H54 (cell line): ENCODE measurements around the gene PLA2G4D.

Experiments used
- DNase-seq: peaks from one replicate; pipeline ENCODE4 v3.0.0; 2011; ENCODE audit warnings: low spot score, mixed read lengths; ENCODE audit not compliant: insufficient read length
- FAIRE-seq: peaks from 3 replicates; lab custom pipeline; 2011; peaks lifted over from hg19 to GRCh38; lab: Jason Lieb, UNC
- POLR2A ChIP-seq: IDR thresholded peaks from 2 replicates; pipeline ENCODE4 v1.6.1; 2011; ENCODE audit warnings: low read depth, mild to moderate bottlenecking, low read length

PLA2G4D gene

GRCh38 chr15:42034628-42035434, 59.5 kb downstream of the PLA2G4D start:
- FAIRE-seq (no peak), DNase-seq (no peak)
- TF ChIP-seq POLR2A = no peak

- FAIRE-seq (no peak), DNase-seq (no peak)
- no peak for TF ChIP-seq POLR2A
Observed at GRCh38 chr15:42033214-42033873, 61.0 kb downstream of the PLA2G4D start.

GRCh38 chr15:42032376-42033213, 61.8 kb downstream of the PLA2G4D start:
- no peak for DNase-seq
- no peak for TF ChIP-seq POLR2A
- no peak for FAIRE-seq

GRCh38 chr15:42031198-42031915, 63.0 kb downstream of the PLA2G4D start:
- FAIRE-seq (no peak), DNase-seq (no peak)
- TF ChIP-seq POLR2A = no peak

GRCh38 chr15:42027521-42027920, 66.8 kb downstream of the PLA2G4D start:
- no peak for DNase-seq
- TF ChIP-seq POLR2A = no peak
- FAIRE-seq = no peak

- FAIRE-seq = no peak
- no peak for TF ChIP-seq POLR2A
- no peak for DNase-seq
Observed at GRCh38 chr15:42024303-42024702, 70.1 kb downstream of the PLA2G4D start.

GRCh38 chr15:42021593-42021992, 72.8 kb downstream of the PLA2G4D start:
- TF ChIP-seq POLR2A = no peak
- DNase-seq (no peak), FAIRE-seq (no peak)

GRCh38 chr15:42020713-42021273, 73.6 kb downstream of the PLA2G4D start, which contains the start of gene PLA2G4E:
PLA2G4E (minus strand) TSS chr15:42021042; CDS start chr15:42021030, 12 bp downstream.
- TF ChIP-seq POLR2A = no peak
- DNase-seq (peak; percentile 28), FAIRE-seq (no peak)

GRCh38 chr15:42018306-42019224, 75.8 kb downstream of the PLA2G4D start:
- no peak for DNase-seq
- no peak for FAIRE-seq
- no peak for TF ChIP-seq POLR2A
